GM21515 (cell line): Measurements from ENCODE around the gene TMEM88.

Source experiments
- ATAC-seq: cut with Tn5 transposase; IDR thresholded peaks from one replicate; pipeline ENCODE4 v1.9.1; 2021; ENCODE audit not compliant: unreplicated experiment

TMEM88 gene

DNA sequence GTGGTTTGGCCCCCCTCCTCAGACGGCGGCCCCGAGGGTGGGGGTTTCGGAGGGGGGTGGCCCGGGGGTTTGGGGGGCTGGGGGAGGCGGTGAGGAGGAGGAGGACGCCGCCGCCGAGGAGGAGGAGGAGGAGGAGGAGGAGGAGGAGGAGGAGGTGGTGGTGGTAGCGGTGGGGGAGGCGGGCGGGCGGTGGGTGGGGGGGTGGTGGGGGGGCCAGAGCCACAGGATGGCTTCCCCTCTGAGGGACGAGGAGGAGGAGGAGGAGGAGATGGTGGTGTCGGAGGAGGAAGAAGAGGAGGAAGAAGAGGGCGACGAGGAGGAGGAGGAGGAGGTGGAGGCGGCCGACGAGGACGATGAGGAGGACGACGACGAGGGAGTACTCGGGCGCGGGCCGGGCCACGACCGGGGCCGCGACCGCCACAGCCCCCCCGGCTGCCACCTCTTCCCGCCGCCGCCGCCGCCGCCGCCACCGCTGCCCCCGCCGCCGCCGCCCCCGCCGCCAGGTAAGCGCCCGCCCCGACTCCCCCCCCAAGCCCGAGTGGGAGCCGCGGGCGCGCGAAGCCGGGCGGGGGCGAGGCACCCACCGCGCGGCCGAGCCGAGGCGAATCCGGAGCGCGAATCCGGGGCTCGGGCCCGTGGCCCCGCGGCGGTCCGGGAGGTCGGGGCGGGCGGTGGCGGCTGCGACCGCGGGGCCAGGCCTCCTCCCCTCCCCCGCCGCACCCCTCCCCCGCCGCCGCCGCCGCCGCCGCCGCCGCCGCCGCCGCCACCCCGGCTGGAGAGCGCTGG is 29.9 kb downstream of the TMEM88 start:
- no peak for ATAC-seq

DNA sequence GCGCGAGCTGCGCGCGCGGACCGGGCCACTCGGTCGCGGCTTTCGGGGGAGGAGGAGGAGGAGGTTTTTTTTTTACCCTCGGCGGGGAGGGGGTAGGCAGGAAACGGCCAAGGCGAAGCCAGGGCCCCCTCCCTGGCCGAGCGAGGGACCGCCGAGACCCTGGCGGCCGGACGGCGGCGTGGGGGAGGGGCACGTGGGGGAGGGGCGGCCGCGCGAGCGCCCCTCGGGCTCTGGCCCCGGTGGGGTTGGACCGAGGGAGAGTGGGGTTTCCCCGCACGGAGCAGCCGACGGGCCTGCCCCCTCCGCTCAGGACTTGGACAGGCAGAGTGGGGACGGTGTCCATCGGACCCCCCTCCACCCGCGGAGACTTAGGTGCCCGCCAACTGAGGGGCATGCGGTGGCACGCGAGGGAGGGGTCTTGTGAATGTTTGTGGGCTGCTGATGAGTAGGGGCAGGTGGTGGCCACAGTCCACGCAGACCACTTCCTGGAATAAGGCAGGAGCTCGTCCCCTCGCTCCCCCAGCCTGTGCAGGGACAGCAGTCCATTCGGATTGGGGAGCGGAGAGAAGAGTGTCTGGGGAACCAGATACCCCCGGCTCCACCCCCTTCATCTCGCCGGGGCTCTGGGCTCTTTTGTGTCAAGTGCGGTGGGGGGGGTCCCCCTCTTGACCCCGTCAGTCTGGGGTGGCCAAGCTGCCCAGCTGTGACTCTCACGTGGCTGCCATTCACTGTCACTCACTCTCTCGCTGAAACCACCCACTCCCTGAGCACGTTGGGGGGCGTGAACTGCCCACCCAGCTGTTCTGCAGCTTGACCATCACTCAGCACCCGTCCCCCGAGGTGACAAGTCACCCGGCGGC is 30.7 kb downstream of the TMEM88 start:
- no peak for ATAC-seq

DNA sequence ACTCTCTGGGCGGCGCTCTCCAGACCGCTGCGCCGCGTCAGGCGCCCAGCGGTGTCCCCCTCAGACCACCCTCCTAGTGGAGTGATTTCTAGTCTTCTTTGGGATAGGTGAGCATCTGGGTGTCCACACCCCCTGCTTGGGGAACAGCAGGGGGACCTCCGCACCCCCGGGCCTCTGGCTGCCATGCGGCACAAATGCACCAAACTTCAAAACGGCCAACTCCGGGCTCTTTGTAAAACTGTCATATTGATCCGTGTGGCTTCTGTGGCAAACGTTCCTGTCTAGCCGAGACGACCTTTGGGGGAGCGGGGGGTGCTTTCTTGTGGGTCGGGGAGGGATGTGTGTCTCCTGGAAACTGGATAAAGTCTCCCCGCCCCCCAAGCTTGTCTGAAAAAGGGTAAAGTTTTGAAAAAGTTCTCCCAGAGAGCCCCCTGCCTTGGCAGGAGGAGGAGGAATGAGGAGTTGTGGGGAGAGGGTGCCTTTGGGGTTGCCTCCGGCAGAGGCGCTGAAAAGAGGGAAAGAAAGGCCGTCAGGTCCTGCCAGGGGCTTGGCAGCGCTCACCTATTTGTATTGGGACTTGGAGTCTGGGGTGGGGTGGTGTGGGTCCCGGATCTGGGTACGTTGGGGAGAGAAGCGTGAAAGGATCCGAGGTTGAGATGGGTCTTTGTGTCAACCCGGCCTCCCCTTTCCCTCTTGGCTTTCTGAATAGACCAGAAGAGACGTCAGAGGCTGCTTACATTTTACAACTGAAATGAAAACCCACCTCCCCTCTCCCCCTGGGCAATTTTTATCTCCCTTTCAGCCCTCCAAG is 31.6 kb downstream of the TMEM88 start:
- no peak for ATAC-seq

DNA sequence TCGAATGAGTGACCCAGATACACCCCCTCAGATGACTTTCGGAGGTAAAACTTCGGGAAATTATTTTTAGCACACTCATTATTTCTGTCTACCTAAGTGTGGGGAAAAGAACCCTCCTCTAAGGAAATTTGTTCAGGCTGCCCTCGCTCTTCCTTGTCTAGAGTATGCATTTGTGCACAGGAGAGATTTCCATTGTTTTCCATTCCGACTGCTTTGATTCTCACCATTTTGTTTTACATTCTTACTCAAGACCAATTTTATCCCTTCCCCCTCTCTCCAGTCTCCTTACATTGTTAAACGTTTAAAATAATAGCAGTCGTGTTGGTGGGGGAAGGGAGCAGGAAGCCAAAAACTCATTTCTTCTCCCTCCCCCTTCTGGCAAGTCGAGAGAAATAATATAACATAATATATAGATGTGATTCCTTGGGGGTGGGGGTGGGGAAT is 32.2 kb downstream of the TMEM88 start:
- no peak for ATAC-seq

DNA sequence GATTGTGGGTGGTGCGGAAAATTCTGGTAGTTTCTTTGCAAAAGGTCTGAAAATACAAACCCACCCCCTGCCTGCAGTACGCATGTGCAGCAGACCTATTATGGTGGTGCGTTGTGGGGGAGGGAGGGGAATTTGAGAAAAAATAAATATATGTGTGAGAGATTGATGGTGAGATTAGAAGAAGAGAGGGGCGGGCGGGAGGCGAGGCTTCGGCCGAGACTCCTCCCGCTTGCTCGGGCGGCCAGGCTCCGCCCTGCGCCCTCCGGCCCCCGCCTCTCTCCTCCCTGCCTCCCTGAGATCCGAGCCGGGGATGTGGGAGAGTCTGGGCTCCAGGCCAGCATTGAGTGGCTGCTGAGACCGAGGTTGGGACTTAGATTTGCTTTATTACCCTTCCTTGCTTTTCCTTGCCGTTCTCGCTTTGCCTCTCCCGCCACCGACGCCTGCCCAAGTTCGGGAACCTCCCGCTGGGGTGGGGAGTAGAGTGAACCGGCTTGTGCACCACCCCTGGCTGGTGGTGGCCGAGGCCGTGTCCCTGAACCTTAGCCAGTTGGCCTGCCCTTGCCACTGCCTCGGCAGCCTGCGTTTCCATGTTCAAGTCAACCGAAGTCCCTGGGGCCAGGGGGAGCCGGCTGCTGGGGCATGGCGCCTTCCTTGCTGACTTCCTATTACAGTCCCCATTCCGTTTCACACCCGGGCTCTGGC is 32.8 kb downstream of the TMEM88 start:
- no peak for ATAC-seq

DNA sequence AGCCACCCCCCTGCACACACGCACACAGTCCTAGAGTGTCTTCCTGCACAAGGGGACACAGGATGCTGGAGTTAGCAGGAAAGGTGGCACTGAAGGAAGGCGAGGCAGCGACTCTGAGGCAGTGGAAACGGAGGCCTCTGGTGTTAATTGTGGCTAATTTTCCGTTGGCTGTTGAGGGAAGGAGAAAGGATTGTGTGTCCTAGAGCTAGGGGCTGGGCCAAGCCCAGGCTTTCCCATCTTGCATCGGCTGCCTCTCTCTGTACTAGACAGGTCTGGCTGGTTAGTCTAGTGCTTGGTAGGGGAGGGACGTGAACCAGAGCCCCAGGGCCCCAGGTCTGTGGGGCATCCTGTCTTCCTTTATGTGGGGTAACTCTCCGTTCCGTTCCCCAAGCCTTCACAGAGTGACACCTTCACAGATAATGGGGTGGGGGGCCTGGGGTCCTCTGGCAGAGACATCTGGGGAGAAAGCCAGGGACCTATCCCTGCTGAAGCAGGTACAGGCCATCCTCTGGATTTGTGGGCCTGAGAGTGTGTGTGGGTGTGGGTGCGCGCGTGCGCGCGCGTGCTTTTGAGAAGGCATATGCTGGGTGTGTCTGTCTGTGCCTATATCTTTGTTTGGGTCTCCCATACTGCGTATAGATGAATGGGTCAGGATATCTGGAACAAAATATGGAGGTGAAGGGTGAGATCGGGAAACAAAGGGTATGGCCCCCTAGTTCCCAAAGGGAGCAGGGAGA is 33.5 kb downstream of the TMEM88 start, which contains the start of gene CHD3:
CHD3 (plus strand) TSS at position 606 of the 737 bp plus-strand sequence. CDS start 212 bp downstream, outside the sequence.
- ATAC-seq: no peak

DNA sequence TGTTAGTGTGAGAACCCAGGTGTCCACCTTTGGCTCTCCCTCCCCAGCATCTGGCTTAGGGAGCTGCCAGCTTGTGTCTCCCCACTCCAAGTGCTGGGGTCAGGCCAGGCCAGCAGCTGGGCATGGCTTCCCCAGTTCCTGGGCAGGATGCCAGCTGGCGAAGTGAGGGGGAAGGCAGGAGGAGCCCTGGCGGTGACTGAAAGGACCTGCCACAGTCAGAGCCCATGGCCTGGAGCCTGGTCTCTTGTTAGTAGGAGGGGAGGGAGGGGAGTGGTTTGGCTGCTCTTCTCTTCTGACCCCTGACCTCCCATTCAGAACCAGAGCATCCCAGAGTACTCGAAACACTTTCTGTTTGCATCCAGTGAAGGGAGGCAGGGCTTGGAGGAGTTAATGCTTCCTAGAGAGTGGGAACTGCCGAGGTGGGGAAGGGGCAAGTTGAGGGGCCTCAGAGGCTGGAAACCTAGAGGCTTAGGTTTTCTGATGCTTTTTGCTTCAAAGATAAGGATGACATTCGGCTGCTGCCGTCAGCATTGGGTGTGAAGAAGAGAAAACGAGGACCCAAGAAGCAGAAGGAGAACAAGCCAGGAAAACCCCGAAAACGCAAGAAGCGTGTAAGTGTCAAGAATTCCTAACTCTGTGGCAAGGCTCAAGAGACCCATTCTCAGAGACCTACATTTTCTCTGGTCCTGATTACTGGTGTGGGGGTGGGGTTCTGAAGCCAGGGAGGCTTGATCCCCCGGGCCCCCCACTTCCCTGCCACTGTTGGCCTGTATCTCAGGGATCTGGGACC is 34.5 kb downstream of the TMEM88 start:
- no peak for ATAC-seq

DNA sequence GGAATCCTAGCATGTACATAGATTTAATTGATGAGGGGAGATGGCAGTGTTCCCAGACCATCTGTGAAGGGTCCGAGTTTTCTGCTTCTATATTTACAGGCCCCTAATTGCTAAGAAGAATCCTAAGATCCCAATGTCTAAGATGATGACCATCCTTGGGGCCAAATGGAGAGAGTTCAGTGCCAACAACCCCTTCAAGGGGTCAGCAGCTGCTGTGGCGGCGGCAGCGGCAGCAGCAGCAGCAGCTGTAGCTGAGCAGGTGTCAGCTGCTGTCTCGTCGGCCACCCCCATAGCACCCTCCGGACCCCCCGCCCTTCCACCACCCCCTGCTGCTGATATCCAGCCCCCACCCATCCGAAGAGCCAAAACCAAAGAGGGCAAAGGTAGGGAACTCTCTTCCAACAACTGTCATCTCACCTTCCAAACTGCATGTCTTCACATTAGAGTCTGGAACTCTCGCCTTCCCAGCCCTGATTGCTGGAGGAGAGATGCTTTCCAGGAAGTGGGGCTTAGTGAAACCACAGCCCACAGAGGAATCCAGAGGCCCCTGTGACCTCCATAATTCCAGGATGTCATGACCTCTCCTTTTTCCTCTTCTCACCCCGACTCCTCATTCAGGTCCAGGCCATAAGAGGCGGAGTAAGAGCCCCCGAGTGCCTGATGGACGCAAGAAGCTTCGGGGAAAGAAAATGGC is 38.5 kb downstream of the TMEM88 start:
- ATAC-seq: no peak

DNA sequence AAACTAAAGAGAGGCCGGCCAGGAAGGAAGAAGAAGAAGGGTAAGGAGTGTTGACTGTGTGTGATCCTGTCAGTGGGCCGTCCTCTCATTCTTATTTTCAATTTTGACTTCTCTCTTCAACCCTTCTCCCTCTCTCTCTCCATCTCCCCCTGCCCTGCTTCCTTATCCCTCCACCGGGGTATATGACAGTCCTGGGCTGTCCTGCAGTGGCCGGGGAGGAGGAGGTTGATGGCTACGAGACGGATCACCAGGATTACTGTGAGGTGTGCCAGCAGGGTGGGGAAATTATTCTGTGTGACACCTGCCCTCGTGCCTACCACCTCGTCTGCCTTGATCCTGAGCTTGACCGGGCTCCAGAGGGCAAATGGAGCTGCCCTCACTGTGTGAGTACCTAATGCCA is 39.4 kb downstream of the TMEM88 start:
- ATAC-seq: no peak

DNA sequence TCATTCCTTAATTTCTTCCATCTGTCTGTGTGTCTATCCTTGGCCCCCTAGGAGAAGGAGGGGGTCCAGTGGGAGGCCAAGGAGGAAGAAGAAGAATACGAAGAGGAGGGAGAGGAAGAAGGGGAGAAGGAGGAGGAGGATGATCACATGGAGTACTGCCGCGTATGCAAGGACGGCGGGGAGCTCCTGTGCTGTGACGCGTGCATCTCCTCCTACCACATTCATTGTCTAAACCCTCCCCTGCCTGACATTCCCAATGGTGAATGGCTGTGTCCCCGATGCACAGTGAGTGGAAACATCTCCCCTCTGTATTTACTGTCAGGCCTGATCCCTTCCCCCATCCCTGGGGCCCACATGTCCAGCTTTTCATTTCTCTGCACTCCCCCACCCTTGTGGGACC is 40.0 kb downstream of the TMEM88 start:
- ATAC-seq: no peak

DNA sequence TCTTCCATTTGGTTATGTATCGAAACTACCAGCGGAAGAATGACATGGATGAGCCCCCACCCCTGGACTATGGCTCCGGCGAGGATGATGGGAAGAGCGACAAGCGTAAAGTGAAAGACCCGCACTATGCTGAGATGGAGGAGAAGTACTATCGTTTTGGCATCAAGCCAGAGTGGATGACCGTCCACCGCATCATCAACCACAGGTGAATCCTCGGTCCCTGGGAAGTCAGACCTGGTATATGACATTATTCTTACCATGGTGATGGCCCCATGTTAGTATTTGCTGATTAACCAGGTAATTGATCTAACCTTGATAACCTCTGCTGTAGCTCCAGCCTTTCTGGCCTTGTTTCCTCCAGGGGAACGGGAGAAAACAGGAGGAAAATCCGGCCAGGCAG is 42.2 kb downstream of the TMEM88 start:
- ATAC-seq: no peak

DNA sequence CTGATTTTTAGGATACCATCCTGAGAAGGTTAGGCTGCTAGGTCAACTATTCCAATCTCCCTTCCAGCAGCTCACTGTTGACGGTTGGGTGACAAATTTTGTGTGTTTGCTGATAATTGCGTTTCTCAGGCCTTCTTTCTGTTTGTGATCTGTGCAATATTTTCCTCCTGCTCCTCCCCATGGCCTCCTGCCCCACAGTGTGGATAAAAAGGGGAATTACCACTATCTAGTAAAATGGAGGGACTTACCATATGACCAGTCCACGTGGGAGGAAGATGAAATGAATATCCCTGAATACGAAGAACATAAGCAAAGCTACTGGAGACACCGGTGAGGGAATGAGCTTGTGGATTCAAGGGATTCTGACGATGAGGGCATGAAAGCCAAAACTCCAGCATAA is 42.9 kb downstream of the TMEM88 start:
- no peak for ATAC-seq

DNA sequence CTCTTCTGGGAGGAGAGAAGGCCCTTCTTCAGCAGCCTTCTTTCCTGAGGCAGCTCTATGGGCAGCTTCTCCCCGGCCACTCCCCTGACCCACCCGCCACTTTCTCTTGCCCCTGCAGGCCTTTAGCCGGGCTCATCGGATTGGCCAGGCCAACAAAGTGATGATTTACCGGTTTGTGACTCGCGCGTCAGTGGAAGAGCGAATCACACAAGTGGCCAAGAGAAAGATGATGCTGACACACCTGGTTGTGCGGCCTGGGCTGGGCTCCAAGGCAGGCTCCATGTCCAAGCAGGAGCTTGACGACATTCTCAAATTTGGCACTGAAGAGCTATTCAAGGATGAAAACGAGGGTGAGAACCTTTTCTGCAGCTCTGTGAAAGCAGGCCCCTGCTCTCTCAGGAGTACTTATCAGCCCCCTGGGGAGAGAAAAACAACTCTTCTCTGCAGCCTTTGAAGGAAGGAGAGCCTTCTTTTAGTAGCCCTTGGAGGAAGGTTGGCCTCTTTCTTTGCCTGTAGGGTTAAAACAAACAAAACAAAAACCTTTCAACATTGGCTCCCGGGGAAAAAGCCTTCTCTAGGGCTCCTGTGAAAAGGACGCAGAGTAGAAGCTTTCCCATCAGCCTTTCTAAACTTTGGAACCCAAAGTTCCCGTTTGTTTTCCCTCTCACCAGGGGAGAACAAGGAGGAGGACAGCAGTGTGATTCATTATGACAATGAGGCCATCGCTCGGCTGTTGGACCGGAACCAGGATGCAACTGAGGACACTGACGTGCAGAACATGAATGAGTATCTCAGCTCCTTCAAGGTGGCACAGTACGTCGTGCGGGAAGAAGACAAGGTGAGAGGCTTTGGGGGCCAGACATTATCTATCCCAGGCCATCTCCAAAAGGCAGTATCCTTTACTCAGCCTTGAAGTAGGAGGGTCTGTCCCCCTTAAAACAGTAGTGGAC is 48.6 kb downstream of the TMEM88 start:
- no peak for ATAC-seq
